OCI-LY1 (cell line): ENCODE data around the gene TMEM208.

ENCODE experiments used
- H2AFZ ChIP-seq: fragments of 200-600 bp; sonication (generic), shearing (Covaris generic); 2 replicates; pipeline ENCODE4 v1.6.0; 2014; ENCODE audit warnings: antibody characterized with exemption, mild to moderate bottlenecking, low read length
- H3F3A ChIP-seq: fragments of 200-600 bp; sonication (generic), shearing (Covaris generic); 2 replicates; pipeline ENCODE4 v1.6.0; 2014; ENCODE audit warnings: mild to moderate bottlenecking, antibody characterized with exemption, low read length, moderate library complexity; ENCODE audit not compliant: insufficient read depth
- H3K27ac ChIP-seq: fragments of 200-600 bp; sonication (generic); 2 replicates; pipeline ENCODE4 v1.5.1; 2014; ENCODE audit warnings: low read length, mixed run types, mild to moderate bottlenecking, low read depth; ENCODE audit not compliant: poor library complexity, severe bottlenecking
- H3K27me3 ChIP-seq: fragments of 200-600 bp; sonication (generic); 2 replicates; pipeline ENCODE4 v1.6.0; 2014; ENCODE audit warnings: antibody characterized with exemption, mild to moderate bottlenecking, low read length, moderate library complexity; ENCODE audit not compliant: insufficient read depth
- H3K36me3 ChIP-seq: fragments of 200-600 bp; sonication (generic); 2 replicates; pipeline ENCODE4 v1.6.1; 2014; ENCODE audit warnings: mild to moderate bottlenecking, antibody characterized with exemption, low read length, moderate library complexity, mixed read lengths; ENCODE audit not compliant: insufficient read depth
- H3K4me1 ChIP-seq: fragments of 200-600 bp; sonication (generic); 2 replicates; pipeline ENCODE4 v1.5.1; 2014; ENCODE audit warnings: mild to moderate bottlenecking, low read length, moderate library complexity; ENCODE audit not compliant: insufficient read depth, severe bottlenecking
- H3K4me2 ChIP-seq: fragments of 200-600 bp; sonication (generic), shearing (Covaris generic); 2 replicates; pipeline ENCODE4 v1.6.1; 2014; ENCODE audit warnings: low read length
- H3K4me3 ChIP-seq: fragments of 200-600 bp; sonication (generic); 2 replicates; pipeline ENCODE4 v1.5.1; 2014; ENCODE audit warnings: low read length, low read depth, mild to moderate bottlenecking, mixed read lengths; ENCODE audit not compliant: poor library complexity, severe bottlenecking
- H3K79me2 ChIP-seq: fragments of 200-600 bp; shearing (Covaris generic); 2 replicates; pipeline ENCODE4 v1.6.1; 2016; ENCODE audit warnings: mixed run types, low read length, mixed read lengths; ENCODE audit not compliant: insufficient read depth
- H3K9ac ChIP-seq: fragments of 200-600 bp; sonication (generic), shearing (Covaris generic); 2 replicates; pipeline ENCODE4 v1.6.1; 2014; ENCODE audit warnings: mild to moderate bottlenecking, low read length, mixed read lengths
- H3K9me2 ChIP-seq: fragments of 200-600 bp; sonication (generic), shearing (Covaris generic); 2 replicates; pipeline ENCODE4 v1.6.1; 2014; ENCODE audit warnings: low read depth, mild to moderate bottlenecking, low read length, mixed read lengths
- H3K9me3 ChIP-seq: fragments of 200-600 bp; shearing (Covaris generic); 2 replicates; pipeline ENCODE4 v1.6.1; 2014; ENCODE audit warnings: low read length, mixed read lengths
- H4K20me1 ChIP-seq: fragments of 200-600 bp; sonication (generic), shearing (Covaris generic); 2 replicates; pipeline ENCODE4 v1.6.0; 2016; ENCODE audit warnings: mild to moderate bottlenecking, low read length; ENCODE audit not compliant: insufficient read depth
- CTCF ChIP-seq: fragments of 200-600 bp; sonication (generic), shearing (Covaris generic); IDR thresholded peaks from 2 replicates; pipeline ENCODE4 v1.5.1; 2017; ENCODE audit warnings: mild to moderate bottlenecking, antibody characterized with exemption, low read length, moderate library complexity, mixed read lengths
- EZH2 ChIP-seq: fragments of 200-600 bp; sonication (generic), shearing (Covaris generic); IDR thresholded peaks from 2 replicates; pipeline ENCODE4 v1.8.0; 2017; ENCODE audit warnings: borderline replicate concordance, mixed run types, mild to moderate bottlenecking, antibody characterized with exemption, low read length, moderate library complexity, mixed read lengths

The TMEM208 gene

GRCh38 chr16:67183284-67183626 is 43.7 kb upstream of the TMEM208 start:
- Histone ChIP-seq H3K36me3 (no peaks in the 10 kb centered on the region), H3K4me2 (peak overlapping the region; percentile 82), H3K9me3 (no peaks in the 10 kb centered on the region), H3K79me2 (no peaks in the 10 kb centered on the region), H3F3A (no peaks in the 10 kb centered on the region), H4K20me1 (no peaks in the 10 kb centered on the region), H3K9me2 (no peaks in the 10 kb centered on the region), H3K4me1 (peaks cover 23% of the 10 kb centered on the region), H3K27me3 (no peaks in the 10 kb centered on the region), H3K9ac (peak overlapping the region; percentile 68), H3K4me3 (peak overlapping the region; percentile 68), H2AFZ (no peak overlapping the region), H3K27ac (no peak overlapping the region)
- TF ChIP-seq EZH2 (no peak), CTCF (no peak)

GRCh38 chr16:67183627-67184452 is 43.1 kb upstream of the TMEM208 start, which contains the start of gene MATCAP1:
MATCAP1 (minus strand) TSS chr16:67183963; CDS start chr16:67180610, 3,353 bp downstream.
- Histone ChIP-seq H3K9ac (peak within 1 kb of the TSS; percentile 68), H3K4me1 (peaks cover 17% of the 10 kb centered on the region), H3K27ac (peak within 1 kb of the TSS; percentile 4), H3K79me2 (no peaks in the 10 kb centered on the region), H3K4me3 (peak within 1 kb of the TSS; percentile 68), H2AFZ (no peak within 1 kb of the TSS), H3K36me3 (no peaks in the 10 kb centered on the region), H3K9me3 (no peaks in the 10 kb centered on the region), H3K27me3 (no peaks in the 10 kb centered on the region), H3K4me2 (peak within 1 kb of the TSS; percentile 82), H3K9me2 (no peaks in the 10 kb centered on the region), H3F3A (no peaks in the 10 kb centered on the region), H4K20me1 (no peaks in the 10 kb centered on the region)
- no peak for TF ChIP-seq CTCF

- no peaks in the 10 kb centered on the region for H3K36me3 ChIP-seq
- TF ChIP-seq EZH2 (no peak), CTCF (no peak)
- H2AFZ ChIP-seq = no peak overlapping the region
- H3K27me3 ChIP-seq = no peaks in the 10 kb centered on the region
- peak overlapping the region; percentile 68; the same call in 1 of the 2 replicates for H3K9ac ChIP-seq
- H3F3A ChIP-seq = no peaks in the 10 kb centered on the region
- H3K9me3 ChIP-seq = no peaks in the 10 kb centered on the region
- H4K20me1 ChIP-seq = no peaks in the 10 kb centered on the region
- peaks cover 17% of the 10 kb centered on the region for H3K4me1 ChIP-seq
- H3K27ac ChIP-seq = no peak overlapping the region
- H3K9me2 ChIP-seq = no peaks in the 10 kb centered on the region
- H3K4me3 ChIP-seq = peak overlapping the region; percentile 68
- no peaks in the 10 kb centered on the region for H3K79me2 ChIP-seq
- peak overlapping the region; percentile 82 for H3K4me2 ChIP-seq
Measured at GRCh38 chr16:67184453-67184994, 42.4 kb upstream of the TMEM208 start.
